HepG2 (cell line): Measurements from ENCODE around the gene EPC2.

Experiments
- CBX5 ChIP-seq: sonication (generic); formaldehyde crosslinking; IDR thresholded peaks from 2 replicates; pipeline ENCODE4 v1.4.0; 2020; ENCODE audit warnings: missing genetic modification reagents, borderline replicate concordance
- CREB1 ChIP-seq, 2 experiments: fragments of 450-650 bp in 1 of 2; IDR thresholded peaks; 2 replicates each; pipeline ENCODE4 v1.6.1; 2016 to 2017; ENCODE audit warnings: control low read depth in 1 of 2, mild to moderate bottlenecking in 1 of 2, missing compliant biosample characterization in 1 of 2, missing genetic modification characterization in 1 of 2
- ELF3 ChIP-seq: IDR thresholded peaks from 2 replicates; pipeline ENCODE4 v1.6.1; 2016; ENCODE audit warnings: missing genetic modification reagents, missing compliant biosample characterization
- ETV5 ChIP-seq: IDR thresholded peaks from 2 replicates; pipeline ENCODE4 v1.6.1; 2018; ENCODE audit warnings: missing biosample characterization, missing genetic modification reagents, inconsistent platforms, borderline replicate concordance
- EZH2 ChIP-seq: conservative IDR thresholded peaks from 2 replicates; pipeline ENCODE4 v1.6.1; 2012; ENCODE audit warnings: mild to moderate bottlenecking, low read depth, low read length, moderate library complexity
- STAT5B ChIP-seq: sonication (generic); formaldehyde crosslinking; IDR thresholded peaks from 2 replicates; pipeline ENCODE4 v1.4.0; 2020; ENCODE audit warnings: missing genetic modification reagents
- ZKSCAN1 ChIP-seq: fragments of 150-350 bp; IDR thresholded peaks from 2 replicates; pipeline ENCODE4 v1.6.1; 2014; ENCODE audit warnings: low read length
- ZNF232 ChIP-seq: sonication (generic); formaldehyde crosslinking; IDR thresholded peaks from 2 replicates; pipeline ENCODE4 v1.4.0; 2020; ENCODE audit warnings: missing genetic modification reagents, borderline replicate concordance
- ZNF367 ChIP-seq: sonication (generic); formaldehyde crosslinking; IDR thresholded peaks from 2 replicates; pipeline ENCODE4 v1.4.0; 2020; ENCODE audit warnings: missing genetic modification reagents, borderline replicate concordance
- TF ChIP-seq, protein P1 (sequence below), 2 experiments: sonication (generic) in 1 of 2; formaldehyde crosslinking in 1 of 2; IDR thresholded peaks; 2 replicates each; pipeline versions ENCODE4 v1.5.1 to v1.6.1; 2011 to 2020; ENCODE audit warnings: borderline replicate concordance in 1 of 2, low read depth in 1 of 2, low read length in 1 of 2, mild to moderate bottlenecking in 1 of 2, missing genetic modification reagents in 1 of 2, moderate library complexity in 1 of 2
- TF ChIP-seq, protein P2 (sequence below): sonication (generic); formaldehyde crosslinking; IDR thresholded peaks from 2 replicates; pipeline ENCODE4 v1.5.0; 2020; ENCODE audit warnings: mild to moderate bottlenecking, missing genetic modification reagents, moderate library complexity
- TF ChIP-seq, protein P3 (sequence below): sonication (generic); formaldehyde crosslinking; IDR thresholded peaks from 2 replicates; pipeline ENCODE4 v1.8.1; 2023; ENCODE audit warnings: missing genetic modification reagents, inconsistent platforms, borderline replicate concordance
- TF ChIP-seq, protein P4 (sequence below): sonication (generic); formaldehyde crosslinking; IDR thresholded peaks from 2 replicates; pipeline ENCODE4 v1.5.0; 2020; ENCODE audit warnings: mild to moderate bottlenecking, missing genetic modification reagents

DNA sequence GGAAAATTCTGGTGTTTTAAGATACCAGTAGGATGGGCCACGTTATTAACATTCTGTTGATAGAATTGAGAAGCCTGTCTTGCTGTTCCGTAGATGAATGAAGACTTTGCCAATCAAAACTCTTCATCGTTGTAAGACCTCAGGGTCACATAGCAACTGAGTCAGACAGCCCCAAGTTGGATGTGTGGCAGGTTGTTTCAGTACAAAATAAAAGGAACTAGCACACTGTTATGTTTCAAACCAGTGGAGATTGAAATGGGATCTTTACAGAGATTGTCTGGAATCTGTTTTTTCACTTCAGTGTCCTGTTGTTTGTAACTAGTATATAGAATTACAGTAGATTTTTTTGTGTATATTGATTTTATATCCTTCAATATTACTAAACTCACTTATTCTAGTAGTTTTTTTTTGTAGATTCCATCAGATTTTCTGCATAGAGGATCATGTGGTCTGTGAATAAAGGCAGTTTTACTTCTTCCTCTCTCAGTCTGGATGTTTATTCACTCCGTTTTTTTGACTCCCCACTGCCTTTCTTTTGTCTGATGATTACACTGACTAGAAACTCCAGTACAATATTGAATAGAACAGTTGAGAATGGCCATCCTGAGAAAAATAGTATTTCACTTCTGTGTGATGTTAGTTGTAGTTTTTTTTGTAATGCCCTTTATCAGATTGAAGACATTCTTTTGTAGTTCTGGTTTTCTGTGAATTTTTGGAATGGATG lies 22.7 kb downstream of the EPC2 start:
- TF ChIP-seq, protein P1, sequence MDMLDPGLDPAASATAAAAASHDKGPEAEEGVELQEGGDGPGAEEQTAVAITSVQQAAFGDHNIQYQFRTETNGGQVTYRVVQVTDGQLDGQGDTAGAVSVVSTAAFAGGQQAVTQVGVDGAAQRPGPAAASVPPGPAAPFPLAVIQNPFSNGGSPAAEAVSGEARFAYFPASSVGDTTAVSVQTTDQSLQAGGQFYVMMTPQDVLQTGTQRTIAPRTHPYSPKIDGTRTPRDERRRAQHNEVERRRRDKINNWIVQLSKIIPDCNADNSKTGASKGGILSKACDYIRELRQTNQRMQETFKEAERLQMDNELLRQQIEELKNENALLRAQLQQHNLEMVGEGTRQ (IDR thresholded peaks at IDR 0.05; ENCODE audit: low read depth, low read length): no peak
- TF ChIP-seq, protein P1 (CRISPR knock-in tag; IDR thresholded peaks at IDR 0.05; ENCODE audit: borderline replicate concordance): no peak
- no peak for TF ChIP-seq ETV5 (CRISPR knock-in tag)
- TF ChIP-seq, protein P2, sequence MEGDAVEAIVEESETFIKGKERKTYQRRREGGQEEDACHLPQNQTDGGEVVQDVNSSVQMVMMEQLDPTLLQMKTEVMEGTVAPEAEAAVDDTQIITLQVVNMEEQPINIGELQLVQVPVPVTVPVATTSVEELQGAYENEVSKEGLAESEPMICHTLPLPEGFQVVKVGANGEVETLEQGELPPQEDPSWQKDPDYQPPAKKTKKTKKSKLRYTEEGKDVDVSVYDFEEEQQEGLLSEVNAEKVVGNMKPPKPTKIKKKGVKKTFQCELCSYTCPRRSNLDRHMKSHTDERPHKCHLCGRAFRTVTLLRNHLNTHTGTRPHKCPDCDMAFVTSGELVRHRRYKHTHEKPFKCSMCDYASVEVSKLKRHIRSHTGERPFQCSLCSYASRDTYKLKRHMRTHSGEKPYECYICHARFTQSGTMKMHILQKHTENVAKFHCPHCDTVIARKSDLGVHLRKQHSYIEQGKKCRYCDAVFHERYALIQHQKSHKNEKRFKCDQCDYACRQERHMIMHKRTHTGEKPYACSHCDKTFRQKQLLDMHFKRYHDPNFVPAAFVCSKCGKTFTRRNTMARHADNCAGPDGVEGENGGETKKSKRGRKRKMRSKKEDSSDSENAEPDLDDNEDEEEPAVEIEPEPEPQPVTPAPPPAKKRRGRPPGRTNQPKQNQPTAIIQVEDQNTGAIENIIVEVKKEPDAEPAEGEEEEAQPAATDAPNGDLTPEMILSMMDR (CRISPR knock-in tag): no peak
- no peak for TF ChIP-seq CREB1 (IDR thresholded peaks at IDR 0.05)
- TF ChIP-seq CREB1 (CRISPR knock-in tag; IDR thresholded peaks at IDR 0.05): no peak
- TF ChIP-seq ELF3 (CRISPR knock-in tag): no peak
- no peak for TF ChIP-seq ZKSCAN1
- TF ChIP-seq CBX5: no peak
- TF ChIP-seq EZH2: no peak
- no peak for TF ChIP-seq ZNF232 (CRISPR knock-in tag)
- TF ChIP-seq, protein P3, sequence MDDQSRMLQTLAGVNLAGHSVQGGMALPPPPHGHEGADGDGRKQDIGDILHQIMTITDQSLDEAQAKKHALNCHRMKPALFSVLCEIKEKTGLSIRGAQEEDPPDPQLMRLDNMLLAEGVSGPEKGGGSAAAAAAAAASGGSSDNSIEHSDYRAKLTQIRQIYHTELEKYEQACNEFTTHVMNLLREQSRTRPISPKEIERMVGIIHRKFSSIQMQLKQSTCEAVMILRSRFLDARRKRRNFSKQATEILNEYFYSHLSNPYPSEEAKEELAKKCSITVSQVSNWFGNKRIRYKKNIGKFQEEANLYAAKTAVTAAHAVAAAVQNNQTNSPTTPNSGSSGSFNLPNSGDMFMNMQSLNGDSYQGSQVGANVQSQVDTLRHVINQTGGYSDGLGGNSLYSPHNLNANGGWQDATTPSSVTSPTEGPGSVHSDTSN: no peak
- no peak for TF ChIP-seq ZNF367
- no peak for TF ChIP-seq STAT5B (CRISPR knock-in tag)
- TF ChIP-seq, protein P4, sequence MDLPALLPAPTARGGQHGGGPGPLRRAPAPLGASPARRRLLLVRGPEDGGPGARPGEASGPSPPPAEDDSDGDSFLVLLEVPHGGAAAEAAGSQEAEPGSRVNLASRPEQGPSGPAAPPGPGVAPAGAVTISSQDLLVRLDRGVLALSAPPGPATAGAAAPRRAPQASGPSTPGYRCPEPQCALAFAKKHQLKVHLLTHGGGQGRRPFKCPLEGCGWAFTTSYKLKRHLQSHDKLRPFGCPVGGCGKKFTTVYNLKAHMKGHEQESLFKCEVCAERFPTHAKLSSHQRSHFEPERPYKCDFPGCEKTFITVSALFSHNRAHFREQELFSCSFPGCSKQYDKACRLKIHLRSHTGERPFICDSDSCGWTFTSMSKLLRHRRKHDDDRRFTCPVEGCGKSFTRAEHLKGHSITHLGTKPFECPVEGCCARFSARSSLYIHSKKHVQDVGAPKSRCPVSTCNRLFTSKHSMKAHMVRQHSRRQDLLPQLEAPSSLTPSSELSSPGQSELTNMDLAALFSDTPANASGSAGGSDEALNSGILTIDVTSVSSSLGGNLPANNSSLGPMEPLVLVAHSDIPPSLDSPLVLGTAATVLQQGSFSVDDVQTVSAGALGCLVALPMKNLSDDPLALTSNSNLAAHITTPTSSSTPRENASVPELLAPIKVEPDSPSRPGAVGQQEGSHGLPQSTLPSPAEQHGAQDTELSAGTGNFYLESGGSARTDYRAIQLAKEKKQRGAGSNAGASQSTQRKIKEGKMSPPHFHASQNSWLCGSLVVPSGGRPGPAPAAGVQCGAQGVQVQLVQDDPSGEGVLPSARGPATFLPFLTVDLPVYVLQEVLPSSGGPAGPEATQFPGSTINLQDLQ (CRISPR knock-in tag): no peak
